ENCODE data around the gene NCBP2. TPM values are rescaled to one million over a fixed set of nuclear protein-coding genes. Genes with fewer than 3 reads are reported as not detected.

The NCBP2 gene
- total and polyA plus RNA-seq, 7 donors = 33.1 to 78.5 (median 51.2) TPM

DNA sequence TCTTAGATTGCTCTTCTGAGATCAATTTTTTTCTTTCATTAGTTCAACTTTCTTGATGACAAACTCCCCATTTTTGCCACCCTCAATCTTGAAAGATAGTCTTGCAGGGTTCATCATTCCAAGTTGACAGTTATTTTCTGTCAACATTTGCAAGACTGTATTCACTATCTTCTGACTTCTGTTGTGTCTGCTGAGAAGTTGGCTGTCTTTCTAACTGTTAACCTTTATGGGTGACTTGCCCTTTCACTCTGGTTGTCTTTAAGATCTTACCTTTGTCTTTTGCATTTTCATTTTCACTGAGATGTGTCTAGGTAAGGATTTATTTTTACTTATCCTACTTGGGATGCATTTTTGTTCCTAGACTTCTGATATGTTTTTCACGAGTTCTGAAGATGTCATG, 40.9 kb upstream of the NCBP2 start:
- H3K27me3 ChIP-seq (ENCODE audit: insufficient read depth in 3 of 3, low read length in 2 of 3) = no peaks in the 10 kb centered on the region
- intact Hi-C loops (cut with DNase I) = no loop called here
- no peaks in the 10 kb centered on the region for H3K4me1 ChIP-seq
- TF ChIP-seq, protein P1, sequence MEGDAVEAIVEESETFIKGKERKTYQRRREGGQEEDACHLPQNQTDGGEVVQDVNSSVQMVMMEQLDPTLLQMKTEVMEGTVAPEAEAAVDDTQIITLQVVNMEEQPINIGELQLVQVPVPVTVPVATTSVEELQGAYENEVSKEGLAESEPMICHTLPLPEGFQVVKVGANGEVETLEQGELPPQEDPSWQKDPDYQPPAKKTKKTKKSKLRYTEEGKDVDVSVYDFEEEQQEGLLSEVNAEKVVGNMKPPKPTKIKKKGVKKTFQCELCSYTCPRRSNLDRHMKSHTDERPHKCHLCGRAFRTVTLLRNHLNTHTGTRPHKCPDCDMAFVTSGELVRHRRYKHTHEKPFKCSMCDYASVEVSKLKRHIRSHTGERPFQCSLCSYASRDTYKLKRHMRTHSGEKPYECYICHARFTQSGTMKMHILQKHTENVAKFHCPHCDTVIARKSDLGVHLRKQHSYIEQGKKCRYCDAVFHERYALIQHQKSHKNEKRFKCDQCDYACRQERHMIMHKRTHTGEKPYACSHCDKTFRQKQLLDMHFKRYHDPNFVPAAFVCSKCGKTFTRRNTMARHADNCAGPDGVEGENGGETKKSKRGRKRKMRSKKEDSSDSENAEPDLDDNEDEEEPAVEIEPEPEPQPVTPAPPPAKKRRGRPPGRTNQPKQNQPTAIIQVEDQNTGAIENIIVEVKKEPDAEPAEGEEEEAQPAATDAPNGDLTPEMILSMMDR (IDR thresholded peaks at IDR 0.05) = no peak
- no peak for DNase-seq
- no peak overlapping the region for H3K4me3 ChIP-seq
- ATAC-seq = no peak
- H3K27ac ChIP-seq = no peak overlapping the region
- H3K9me3 ChIP-seq = peaks cover 11% of the 10 kb centered on the region
- H3K36me3 ChIP-seq (ENCODE audit: insufficient read depth in 1 of 2, low read depth in 1 of 2) = no peaks in the 10 kb centered on the region
- WGBS, 3 donors = 52 to 60% (median 58%) methylated on average over 1 of the region's 1 CpG

DNA sequence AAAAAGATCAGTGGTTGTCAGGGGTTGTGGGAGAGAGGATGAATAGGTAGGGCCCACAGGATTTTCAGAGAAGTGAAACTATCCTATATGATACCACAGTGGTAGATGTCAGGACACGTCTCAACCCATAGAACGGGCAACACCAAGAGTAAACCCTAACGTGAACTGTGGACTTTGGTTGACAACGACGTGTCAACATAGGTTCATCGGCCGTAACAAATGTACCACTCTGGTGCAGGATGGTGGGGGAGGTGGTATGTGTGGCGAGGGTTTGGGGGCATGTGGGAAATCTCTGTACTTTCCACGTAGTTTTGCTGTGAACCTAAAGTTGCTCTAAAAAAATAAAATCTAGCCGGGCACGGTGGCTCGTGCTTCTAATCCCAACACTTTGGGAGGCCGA, 39.3 kb upstream of the NCBP2 start:
- no peak overlapping the region for H3K4me3 ChIP-seq
- no peaks in the 10 kb centered on the region for H3K27me3 ChIP-seq (ENCODE audit: insufficient read depth in 3 of 3, low read length in 2 of 3)
- no peaks in the 10 kb centered on the region for H3K36me3 ChIP-seq (ENCODE audit: insufficient read depth in 1 of 2, low read depth in 1 of 2)
- TF ChIP-seq, protein P1 (IDR thresholded peaks at IDR 0.05) = no peak
- intact Hi-C loops (cut with DNase I) = no loop called here
- H3K4me1 ChIP-seq = no peaks in the 10 kb centered on the region
- no peak for DNase-seq
- 91 to 94% (median 93%) methylated on average over 13 of the region's 13 CpGs for WGBS, 3 donors
- H3K27ac ChIP-seq = no peak overlapping the region
- no peak for ATAC-seq
- H3K9me3 ChIP-seq = peaks cover 11% of the 10 kb centered on the region

DNA sequence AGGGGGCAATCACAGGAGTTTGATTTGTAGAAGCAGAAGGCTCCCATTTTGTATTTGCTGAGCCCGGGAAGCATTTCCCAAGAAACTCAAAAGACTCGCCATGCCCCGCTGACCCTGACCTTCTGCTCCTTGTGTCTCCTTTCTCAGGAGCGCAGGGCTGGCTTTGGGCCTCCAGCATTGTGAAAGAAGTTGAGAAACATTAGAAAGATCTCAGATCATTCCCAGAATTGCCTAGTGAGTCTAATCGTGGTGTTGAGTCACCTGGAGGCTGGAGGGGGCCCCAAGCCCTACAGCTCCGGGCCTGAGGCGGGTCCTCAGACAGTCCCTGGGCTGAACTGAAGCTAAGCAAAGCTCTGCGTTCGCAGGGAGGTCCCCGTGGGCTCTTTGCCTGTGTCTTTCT, 37.2 kb upstream of the NCBP2 start:
- H3K27ac ChIP-seq = no peak overlapping the region
- intact Hi-C loops (cut with DNase I) = loop anchor here in 1 of 2 donors (2.0 kb wide), 1 partner anchor 207 kb away; no protein-coding TSS in a partner anchor
- DNase-seq (peak; percentile 31 to 70), ATAC-seq (peak in 3 of 4 donors; percentile 24 to 33 (median 32))
- 73 to 77% (median 75%) methylated on average over 10 of the region's 10 CpGs for WGBS, 3 donors
- no peaks in the 10 kb centered on the region for H3K27me3 ChIP-seq (ENCODE audit: insufficient read depth in 3 of 3, low read length in 2 of 3)
- H3K4me3 ChIP-seq = no peak overlapping the region
- no peaks in the 10 kb centered on the region for H3K36me3 ChIP-seq (ENCODE audit: insufficient read depth in 1 of 2, low read depth in 1 of 2)
- H3K9me3 ChIP-seq = peaks cover 11% of the 10 kb centered on the region
- TF ChIP-seq, protein P1 (IDR thresholded peaks at IDR 0.05) = no peak
- no peaks in the 10 kb centered on the region for H3K4me1 ChIP-seq

DNA sequence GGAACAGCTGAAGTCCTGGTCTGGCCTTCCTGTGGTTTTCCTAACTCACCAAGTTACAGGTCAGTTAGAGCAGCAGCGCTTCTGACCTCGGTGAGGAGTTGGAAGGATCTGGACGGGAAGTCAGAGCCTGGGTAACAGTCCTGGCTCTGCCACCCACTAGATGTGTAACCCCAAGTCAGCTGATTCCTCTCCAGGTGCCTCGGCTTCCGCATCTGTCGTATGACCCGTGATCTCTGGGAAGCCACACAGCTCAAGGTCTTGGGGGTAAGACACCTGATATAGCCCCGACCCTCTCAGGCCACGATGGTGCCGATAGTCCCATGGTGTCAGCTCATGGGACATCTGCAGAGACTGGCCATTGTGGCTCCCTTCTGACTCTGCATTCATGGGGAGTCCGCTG, 34.6 kb upstream of the NCBP2 start:
- TF ChIP-seq, protein P1 (IDR thresholded peaks at IDR 0.05) = no peak
- DNase-seq = no peak
- H3K27ac ChIP-seq = no peak overlapping the region
- intact Hi-C loops (cut with DNase I) = no loop called here
- ATAC-seq = no peak
- no peaks in the 10 kb centered on the region for H3K9me3 ChIP-seq
- no peaks in the 10 kb centered on the region for H3K4me1 ChIP-seq
- H3K27me3 ChIP-seq (ENCODE audit: insufficient read depth in 3 of 3, low read length in 2 of 3) = no peaks in the 10 kb centered on the region
- no peaks in the 10 kb centered on the region for H3K36me3 ChIP-seq (ENCODE audit: insufficient read depth in 1 of 2, low read depth in 1 of 2)
- WGBS, 3 donors = 78 to 79% (median 79%) methylated on average over 11 of the region's 11 CpGs
- H3K4me3 ChIP-seq = no peak overlapping the region

DNA sequence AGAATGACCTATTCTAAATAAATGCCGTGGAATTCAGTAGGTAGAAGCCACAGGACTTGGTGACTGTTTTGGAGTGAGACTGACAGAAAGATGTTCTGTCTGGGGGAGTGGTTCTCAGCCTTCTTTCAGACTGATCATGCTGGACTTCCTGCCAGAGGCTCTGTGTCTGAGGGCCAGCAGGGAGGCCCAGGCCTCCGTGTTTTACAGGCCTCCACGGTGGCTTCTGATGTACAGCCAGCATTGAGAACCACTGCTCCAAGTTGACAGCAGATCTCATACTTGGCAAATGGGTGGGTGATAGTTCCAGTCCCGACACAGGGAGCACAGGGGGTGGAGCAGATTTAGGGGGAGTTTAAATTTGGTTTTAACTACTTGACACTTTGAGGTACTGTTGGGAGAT, 33.0 kb upstream of the NCBP2 start:
- ATAC-seq = no peak
- intact Hi-C loops (cut with DNase I) = loop anchor here in 1 of 2 donors (1.0 kb wide), 1 partner anchor 54 kb away; the partner anchor contains the start of gene MELTF
- Histone ChIP-seq H3K27me3 (ENCODE audit: insufficient read depth in 3 of 3, low read length in 2 of 3) (no peaks in the 10 kb centered on the region), H3K27ac (no peak overlapping the region), H3K36me3 (ENCODE audit: insufficient read depth in 1 of 2, low read depth in 1 of 2) (no peaks in the 10 kb centered on the region), H3K9me3 (no peaks in the 10 kb centered on the region), H3K4me3 (no peak overlapping the region), H3K4me1 (no peaks in the 10 kb centered on the region)
- TF ChIP-seq, protein P1 (IDR thresholded peaks at IDR 0.05) = no peak
- no peak for DNase-seq
- WGBS, 3 donors = 53 to 56% (median 55%) methylated on average over 4 of the region's 4 CpGs
